Bronchial epithelial cell (primary cell): ENCODE data around the gene ADAM12. TPM values are rescaled to one million over a fixed set of nuclear protein-coding genes. Genes with fewer than 3 reads are reported as not detected.
A peak's percentile ranks its signal among the peaks of the same experiment; 100 is the strongest.

ENCODE experiments used
- DNase-seq: peaks from one replicate; pipeline ENCODE4 v3.0.0-alpha.2; 2010; ENCODE audit warnings: low read depth
- FAIRE-seq: peaks from 2 replicates; lab custom pipeline; 2011; peaks lifted over from hg19 to GRCh38; lab: Jason Lieb, UNC
- H3K27me3 ChIP-seq: 2 replicates; pipeline ENCODE4 v1.5.1; 2011; ENCODE audit warnings: low read length; ENCODE audit not compliant: control insufficient read depth, insufficient read depth
- H3K36me3 ChIP-seq: 2 replicates; pipeline ENCODE4 v1.5.1; 2011; ENCODE audit warnings: low read length; ENCODE audit not compliant: control insufficient read depth, insufficient read depth
- H3K4me3 ChIP-seq: 2 replicates; pipeline ENCODE4 v1.5.1; 2011; ENCODE audit warnings: mild to moderate bottlenecking, low read depth, low read length, control low read depth
- CTCF ChIP-seq: IDR thresholded peaks from 2 replicates; pipeline ENCODE4 v1.5.1; 2011; ENCODE audit warnings: mild to moderate bottlenecking, moderate library complexity, low read length, control low read depth, inconsistent platforms; ENCODE audit not compliant: insufficient read depth, severe bottlenecking
- total RNA-seq: library from RNA; depleted of rRNA; stranded (reverse); fragments of >200 nt; gene quantifications from 2 replicates; pipeline ENCODE4 v1.2.1, GENCODE V29; 2014

Gene ADAM12
- total RNA-seq, 1 donor from 2014 or later, result 1.8 TPM

DNA sequence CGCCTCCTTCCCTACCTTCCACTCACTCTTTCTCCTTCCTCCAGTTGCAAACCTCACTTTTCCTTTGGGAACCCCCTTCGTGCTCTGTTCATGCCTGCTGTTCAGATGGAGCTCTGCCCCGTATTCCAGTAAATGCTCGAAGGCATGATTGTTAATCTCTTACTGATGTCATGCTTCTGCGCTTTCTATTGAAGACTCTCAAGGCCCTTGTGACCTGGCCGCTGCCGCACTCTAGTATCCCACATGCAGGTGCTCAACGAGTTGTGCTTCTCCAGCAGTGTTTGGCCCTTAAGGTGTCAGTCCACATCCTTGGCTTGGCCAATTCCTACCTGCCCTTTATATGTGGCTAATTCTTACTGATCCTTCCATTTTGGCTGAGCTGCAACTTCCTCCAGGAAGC, 158.6 kb downstream of the ADAM12 start:
- DNase-seq (no peak), FAIRE-seq (no peak)
- H3K36me3 ChIP-seq, result no peaks in the 10 kb centered on the region
- no peaks in the 10 kb centered on the region for H3K27me3 ChIP-seq
- TF ChIP-seq CTCF, result no peak
- H3K4me3 ChIP-seq, result no peak overlapping the region

DNA sequence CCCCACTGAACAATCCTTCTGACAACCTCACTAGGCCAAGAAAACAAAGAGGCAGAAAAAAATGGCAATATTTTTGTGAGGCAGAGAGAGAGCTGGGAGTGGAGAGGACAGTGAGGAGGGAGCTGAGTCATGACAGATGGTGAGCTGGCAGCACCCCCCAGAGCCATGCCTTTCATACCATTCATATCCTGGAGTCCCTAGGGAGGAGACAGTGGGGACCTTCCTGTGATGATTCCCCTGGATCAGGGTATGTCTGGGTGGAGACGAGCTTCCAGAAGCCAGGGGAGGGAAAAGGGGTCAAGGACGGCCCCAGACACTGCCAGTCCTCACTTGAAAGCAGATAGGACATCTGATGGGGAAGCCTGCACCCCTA, 160.5 kb downstream of the ADAM12 start:
- TF ChIP-seq CTCF, result no peak
- FAIRE-seq (no peak), DNase-seq (peak; percentile 77)
- no peaks in the 10 kb centered on the region for H3K36me3 ChIP-seq
- H3K4me3 ChIP-seq, result no peak overlapping the region
- no peaks in the 10 kb centered on the region for H3K27me3 ChIP-seq

GRCh38 chr10:126226988-126227761, 161.1 kb downstream of the ADAM12 start:
- Histone ChIP-seq H3K27me3 (no peaks in the 10 kb centered on the region), H3K4me3 (no peak overlapping the region), H3K36me3 (no peaks in the 10 kb centered on the region)
- peak; percentile 36 for FAIRE-seq
- TF ChIP-seq CTCF, result no peak
- no peak for DNase-seq

DNA sequence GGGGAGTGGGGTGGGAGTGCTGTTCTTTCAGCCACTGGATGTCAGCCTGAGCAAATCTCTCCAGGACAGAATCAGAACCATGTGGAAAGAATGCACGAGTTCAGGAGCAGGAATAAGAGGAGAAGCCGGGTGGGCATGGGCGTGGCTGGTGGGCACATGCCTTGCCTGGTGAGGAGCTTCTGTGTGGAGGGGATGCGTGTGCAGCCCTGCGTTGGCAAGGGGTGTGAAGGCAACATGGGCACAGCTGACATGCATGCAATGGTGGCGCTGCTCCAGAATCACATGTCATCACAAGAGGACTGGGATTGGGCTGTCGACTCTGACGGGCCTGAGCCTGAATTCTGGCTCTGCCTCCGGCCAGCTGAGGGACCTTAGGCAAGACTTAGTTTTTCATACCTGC, 162.1 kb downstream of the ADAM12 start:
- TF ChIP-seq CTCF, result no peak
- no peak overlapping the region for H3K4me3 ChIP-seq
- no peak for DNase-seq
- no peak for FAIRE-seq
- H3K27me3 ChIP-seq, result no peaks in the 10 kb centered on the region
- no peaks in the 10 kb centered on the region for H3K36me3 ChIP-seq

DNA sequence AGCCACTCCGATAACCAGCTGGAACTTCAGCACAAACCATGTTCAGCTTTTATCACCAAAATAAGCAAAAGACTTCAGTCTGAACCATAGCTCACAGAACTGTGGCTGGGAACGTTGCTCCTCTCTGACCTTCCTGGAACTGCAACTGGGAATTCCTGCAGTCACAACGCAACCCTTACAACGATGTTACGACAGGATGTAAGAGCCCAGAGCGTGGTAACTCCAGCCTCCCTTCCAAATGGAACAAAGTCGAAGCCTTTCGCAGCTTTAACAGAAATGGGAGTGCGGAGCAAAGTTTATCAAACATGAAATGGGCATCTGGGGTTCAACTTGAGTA, 162.6 kb downstream of the ADAM12 start:
- Histone ChIP-seq H3K4me3 (no peak overlapping the region), H3K27me3 (no peaks in the 10 kb centered on the region), H3K36me3 (no peaks in the 10 kb centered on the region)
- peak; percentile 13 for FAIRE-seq
- no peak for TF ChIP-seq CTCF
- DNase-seq, result no peak

GRCh38 chr10:126224967-126225671, 163.2 kb downstream of the ADAM12 start:
- Histone ChIP-seq H3K36me3 (no peaks in the 10 kb centered on the region), H3K4me3 (no peak overlapping the region), H3K27me3 (no peaks in the 10 kb centered on the region)
- no peak for FAIRE-seq
- no peak for TF ChIP-seq CTCF
- no peak for DNase-seq
